OCI-LY1 (cell line): Measurements from ENCODE around the gene CCDC12.

Experiments
- CTCF ChIP-seq: fragments of 200-600 bp; sonication (generic), shearing (Covaris generic); IDR thresholded peaks from 2 replicates; pipeline ENCODE4 v1.5.1; 2017; ENCODE audit warnings: mild to moderate bottlenecking, antibody characterized with exemption, low read length, moderate library complexity, mixed read lengths
- EZH2 ChIP-seq: fragments of 200-600 bp; sonication (generic), shearing (Covaris generic); IDR thresholded peaks from 2 replicates; pipeline ENCODE4 v1.8.0; 2017; ENCODE audit warnings: borderline replicate concordance, mixed run types, mild to moderate bottlenecking, antibody characterized with exemption, low read length, moderate library complexity, mixed read lengths

GRCh38 chr3:46998121-46998851 is 21.7 kb upstream of the CCDC12 start:
- TF ChIP-seq CTCF = peak; percentile 94
- no peak for TF ChIP-seq EZH2
